ENCODE measurements around the gene BRD4.

The BRD4 gene

GRCh38 chr19:15237759-15238638 lies 94.3 kb downstream of the BRD4 start:
- no peaks in the 10 kb centered on the region for H3K79me2 ChIP-seq (ENCODE audit: control insufficient read depth, insufficient read depth, low read length)
- H3K27ac ChIP-seq (ENCODE audit: low read depth, low read length) = no peak overlapping the region
- H4K8ac ChIP-seq (ENCODE audit: low read depth, low read length) = no peak overlapping the region
- no peak overlapping the region for H3K9ac ChIP-seq (ENCODE audit: low read length)
- H3K23ac ChIP-seq (ENCODE audit: low read length) = no peak overlapping the region
- H3K4ac ChIP-seq (ENCODE audit: low read depth, low read length) = no peak overlapping the region
- no peak overlapping the region for H3K4me2 ChIP-seq (ENCODE audit: low read length)
- H3K36me3 ChIP-seq (ENCODE audit: control insufficient read depth, insufficient read depth, low read length) = peaks cover 17% of the 10 kb centered on the region
- no peak overlapping the region for H4K5ac ChIP-seq (ENCODE audit: low read length)
- H3K18ac ChIP-seq (ENCODE audit: low read length) = no peak overlapping the region
- H3K27me3 ChIP-seq (ENCODE audit: insufficient read depth, low read length, poor library complexity) = no peaks in the 10 kb centered on the region
- no peak overlapping the region for H2BK15ac ChIP-seq (replicated peaks; ENCODE audit: low read depth)
- H3K4me3 ChIP-seq (ENCODE audit: low read length) = no peak overlapping the region
- no peak for DNase-seq
- no peak overlapping the region for H2AK5ac ChIP-seq (ENCODE audit: low read length)
- no peak overlapping the region for H2BK5ac ChIP-seq (ENCODE audit: low read length)
- no CpG with 5 or more reads among the region's 42 CpGs for WGBS (ENCODE audit: extremely low coverage, insufficient coverage, low lambda C conversion rate)
- H2BK120ac ChIP-seq (ENCODE audit: low read depth, low read length) = no peak overlapping the region
- H3K79me1 ChIP-seq (ENCODE audit: low read length) = no peaks in the 10 kb centered on the region
- H3K4me1 ChIP-seq (ENCODE audit: control insufficient read depth, low read depth, low read length) = no peaks in the 10 kb centered on the region
- H3K56ac ChIP-seq (ENCODE audit: low read length) = no peak overlapping the region

- Histone ChIP-seq H3K4me1 (ENCODE audit: control insufficient read depth, low read depth, low read length) (no peaks in the 10 kb centered on the region), H3K4ac (ENCODE audit: low read depth, low read length) (no peak overlapping the region), H4K5ac (ENCODE audit: low read length) (no peak overlapping the region), H3K27ac (ENCODE audit: low read depth, low read length) (no peak overlapping the region), H3K23ac (ENCODE audit: low read length) (no peak overlapping the region), H3K4me3 (ENCODE audit: low read length) (no peak overlapping the region), H3K56ac (ENCODE audit: low read length) (no peak overlapping the region), H3K9ac (ENCODE audit: low read length) (no peak overlapping the region), H3K18ac (ENCODE audit: low read length) (no peak overlapping the region), H2BK15ac (replicated peaks; ENCODE audit: low read depth) (no peak overlapping the region), H3K36me3 (ENCODE audit: control insufficient read depth, insufficient read depth, low read length) (peaks cover 12% of the 10 kb centered on the region), H2AK5ac (ENCODE audit: low read length) (no peak overlapping the region), H4K8ac (ENCODE audit: low read depth, low read length) (no peak overlapping the region), H2BK120ac (ENCODE audit: low read depth, low read length) (no peak overlapping the region), H3K27me3 (ENCODE audit: insufficient read depth, low read length, poor library complexity) (no peaks in the 10 kb centered on the region), H3K79me1 (ENCODE audit: low read length) (no peaks in the 10 kb centered on the region), H3K4me2 (ENCODE audit: low read length) (no peak overlapping the region), H3K79me2 (ENCODE audit: control insufficient read depth, insufficient read depth, low read length) (no peaks in the 10 kb centered on the region), H2BK5ac (ENCODE audit: low read length) (no peak overlapping the region)
- no peak for DNase-seq
- WGBS (ENCODE audit: extremely low coverage, insufficient coverage, low lambda C conversion rate) = no CpG with 5 or more reads among the region's 9 CpGs
Measured at GRCh38 chr19:15236886-15237285, 95.5 kb downstream of the BRD4 start.

GRCh38 chr19:15235781-15236180 lies 96.6 kb downstream of the BRD4 start:
- H3K9ac ChIP-seq (ENCODE audit: low read length) = no peak overlapping the region
- peaks cover 2% of the 10 kb centered on the region for H3K79me1 ChIP-seq (ENCODE audit: low read length)
- H3K27ac ChIP-seq (ENCODE audit: low read depth, low read length) = no peak overlapping the region
- H2BK120ac ChIP-seq (ENCODE audit: low read depth, low read length) = no peak overlapping the region
- no peaks in the 10 kb centered on the region for H3K79me2 ChIP-seq (ENCODE audit: control insufficient read depth, insufficient read depth, low read length)
- no peak overlapping the region for H3K23ac ChIP-seq (ENCODE audit: low read length)
- H3K56ac ChIP-seq (ENCODE audit: low read length) = no peak overlapping the region
- no peak overlapping the region for H4K5ac ChIP-seq (ENCODE audit: low read length)
- H3K4me1 ChIP-seq (ENCODE audit: control insufficient read depth, low read depth, low read length) = no peaks in the 10 kb centered on the region
- H2BK15ac ChIP-seq (replicated peaks; ENCODE audit: low read depth) = no peak overlapping the region
- H3K27me3 ChIP-seq (ENCODE audit: insufficient read depth, low read length, poor library complexity) = no peaks in the 10 kb centered on the region
- no peak for DNase-seq
- H3K4me2 ChIP-seq (ENCODE audit: low read length) = no peak overlapping the region
- H3K4ac ChIP-seq (ENCODE audit: low read depth, low read length) = no peak overlapping the region
- H3K36me3 ChIP-seq (ENCODE audit: control insufficient read depth, insufficient read depth, low read length) = peaks cover 10% of the 10 kb centered on the region
- H2BK5ac ChIP-seq (ENCODE audit: low read length) = no peak overlapping the region
- no peak overlapping the region for H3K18ac ChIP-seq (ENCODE audit: low read length)
- no peak overlapping the region for H3K4me3 ChIP-seq (ENCODE audit: low read length)
- WGBS (ENCODE audit: extremely low coverage, insufficient coverage, low lambda C conversion rate) = no CpG with 5 or more reads among the region's 2 CpGs
- H4K8ac ChIP-seq (ENCODE audit: low read depth, low read length) = no peak overlapping the region
- no peak overlapping the region for H2AK5ac ChIP-seq (ENCODE audit: low read length)

GRCh38 chr19:15234431-15235130 lies 97.8 kb downstream of the BRD4 start:
- H2BK5ac ChIP-seq (ENCODE audit: low read length) = no peak overlapping the region
- peaks cover 8% of the 10 kb centered on the region for H3K36me3 ChIP-seq (ENCODE audit: control insufficient read depth, insufficient read depth, low read length)
- no peak overlapping the region for H2BK120ac ChIP-seq (ENCODE audit: low read depth, low read length)
- H3K18ac ChIP-seq (ENCODE audit: low read length) = no peak overlapping the region
- peaks cover 2% of the 10 kb centered on the region for H3K79me1 ChIP-seq (ENCODE audit: low read length)
- H3K27ac ChIP-seq (ENCODE audit: low read depth, low read length) = no peak overlapping the region
- no peak overlapping the region for H4K8ac ChIP-seq (ENCODE audit: low read depth, low read length)
- H3K4me1 ChIP-seq (ENCODE audit: control insufficient read depth, low read depth, low read length) = no peaks in the 10 kb centered on the region
- H3K4me2 ChIP-seq (ENCODE audit: low read length) = no peak overlapping the region
- no peak overlapping the region for H2AK5ac ChIP-seq (ENCODE audit: low read length)
- H3K23ac ChIP-seq (ENCODE audit: low read length) = no peak overlapping the region
- DNase-seq = no peak
- no peak overlapping the region for H3K4ac ChIP-seq (ENCODE audit: low read depth, low read length)
- no CpG with 5 or more reads among the region's 10 CpGs for WGBS (ENCODE audit: extremely low coverage, insufficient coverage, low lambda C conversion rate)
- H3K4me3 ChIP-seq (ENCODE audit: low read length) = no peak overlapping the region
- no peak overlapping the region for H4K5ac ChIP-seq (ENCODE audit: low read length)
- no peak overlapping the region for H3K9ac ChIP-seq (ENCODE audit: low read length)
- H3K27me3 ChIP-seq (ENCODE audit: insufficient read depth, low read length, poor library complexity) = no peaks in the 10 kb centered on the region
- no peak overlapping the region for H3K56ac ChIP-seq (ENCODE audit: low read length)
- H2BK15ac ChIP-seq (replicated peaks; ENCODE audit: low read depth) = no peak overlapping the region
- H3K79me2 ChIP-seq (ENCODE audit: control insufficient read depth, insufficient read depth, low read length) = no peaks in the 10 kb centered on the region

- Histone ChIP-seq H3K4me1 (ENCODE audit: control insufficient read depth, low read depth, low read length) (no peaks in the 10 kb centered on the region), H4K8ac (ENCODE audit: low read depth, low read length) (no peak overlapping the region), H3K36me3 (ENCODE audit: control insufficient read depth, insufficient read depth, low read length) (no peaks in the 10 kb centered on the region), H3K79me2 (ENCODE audit: control insufficient read depth, insufficient read depth, low read length) (no peaks in the 10 kb centered on the region), H3K56ac (ENCODE audit: low read length) (peak overlapping the region; percentile 89), H3K4me3 (ENCODE audit: low read length) (no peak overlapping the region), H2BK120ac (ENCODE audit: low read depth, low read length) (no peak overlapping the region), H4K5ac (ENCODE audit: low read length) (no peak overlapping the region), H2BK5ac (ENCODE audit: low read length) (no peak overlapping the region), H3K18ac (ENCODE audit: low read length) (no peak overlapping the region), H2AK5ac (ENCODE audit: low read length) (no peak overlapping the region), H3K4ac (ENCODE audit: low read depth, low read length) (no peak overlapping the region), H3K79me1 (ENCODE audit: low read length) (peaks cover 2% of the 10 kb centered on the region), H3K23ac (ENCODE audit: low read length) (no peak overlapping the region), H3K27me3 (ENCODE audit: insufficient read depth, low read length, poor library complexity) (no peaks in the 10 kb centered on the region), H3K4me2 (ENCODE audit: low read length) (peak overlapping the region; percentile 70), H3K9ac (ENCODE audit: low read length) (peak overlapping the region; percentile 77), H3K27ac (ENCODE audit: low read depth, low read length) (no peak overlapping the region), H2BK15ac (replicated peaks; ENCODE audit: low read depth) (no peak overlapping the region)
- no peak for DNase-seq
- WGBS (ENCODE audit: extremely low coverage, insufficient coverage, low lambda C conversion rate) = no CpG with 5 or more reads among the region's 10 CpGs
Measured at GRCh38 chr19:15231271-15231670, 101.1 kb downstream of the BRD4 start.
